DOHH2 (cell line): ENCODE measurements around the gene MAGI1.

Experiments
- H3F3A ChIP-seq: fragments of 200-600 bp; sonication (generic), shearing (Covaris generic); 2 replicates; pipeline ENCODE4 v1.6.0; 2016; ENCODE audit warnings: antibody characterized with exemption, mild to moderate bottlenecking; ENCODE audit not compliant: control insufficient read depth, insufficient read depth
- H3K27ac ChIP-seq: fragments of 200-600 bp; sonication (generic); 2 replicates; pipeline ENCODE4 v1.5.1; 2014; ENCODE audit warnings: low read depth, mild to moderate bottlenecking, low read length, moderate library complexity
- H3K27me3 ChIP-seq: fragments of 200-600 bp; sonication (generic); 2 replicates; pipeline ENCODE4 v1.6.1; 2014; ENCODE audit warnings: mild to moderate bottlenecking, low read length, mixed read lengths; ENCODE audit not compliant: control insufficient read depth
- H3K36me3 ChIP-seq: fragments of 200-600 bp; sonication (generic); 2 replicates; pipeline ENCODE4 v1.6.1; 2014; ENCODE audit warnings: mild to moderate bottlenecking, low read length, moderate library complexity, mixed read lengths; ENCODE audit not compliant: control insufficient read depth
- H3K4me1 ChIP-seq: fragments of 200-600 bp; sonication (generic); 2 replicates; pipeline ENCODE4 v1.6.1; 2014; ENCODE audit warnings: mild to moderate bottlenecking, low read length, mixed read lengths; ENCODE audit not compliant: control insufficient read depth
- H3K4me2 ChIP-seq: fragments of 200-600 bp; sonication (generic); 2 replicates; pipeline ENCODE4 v1.6.0; 2014; ENCODE audit warnings: mild to moderate bottlenecking, low read length, moderate library complexity
- H3K4me3 ChIP-seq: fragments of 200-600 bp; sonication (generic); 2 replicates; pipeline ENCODE4 v1.5.1; 2014; ENCODE audit warnings: mild to moderate bottlenecking, low read length, mixed read lengths
- H3K79me2 ChIP-seq: fragments of 200-600 bp; sonication (generic); 2 replicates; pipeline ENCODE4 v1.6.1; 2014; ENCODE audit warnings: mild to moderate bottlenecking, low read length, mixed read lengths; ENCODE audit not compliant: control insufficient read depth
- H3K9me2 ChIP-seq: fragments of 200-600 bp; sonication (generic); replicated peaks from 2 replicates; pipeline ENCODE4 v1.6.1; 2014; ENCODE audit warnings: mild to moderate bottlenecking, low read length, mixed read lengths; ENCODE audit not compliant: control insufficient read depth
- H3K9me3 ChIP-seq: fragments of 200-600 bp; sonication (generic); 2 replicates; pipeline ENCODE4 v1.6.1; 2014; ENCODE audit warnings: antibody characterized with exemption, low read length, mixed read lengths; ENCODE audit not compliant: control insufficient read depth, insufficient read depth
- H4K20me1 ChIP-seq: fragments of 200-600 bp; sonication (generic); 2 replicates; pipeline ENCODE4 v1.6.0; 2014; ENCODE audit warnings: low read depth, mild to moderate bottlenecking, antibody characterized with exemption, low read length, moderate library complexity; ENCODE audit not compliant: control insufficient read depth, insufficient read depth
- EZH2phosphoT487 ChIP-seq: fragments of 200-600 bp; sonication (generic); IDR thresholded peaks from 2 replicates; pipeline ENCODE4 v1.6.1; 2017; ENCODE audit warnings: borderline replicate concordance, mild to moderate bottlenecking, antibody characterized with exemption, low read length, moderate library complexity, mixed read lengths
- TF ChIP-seq, protein P1 (sequence below): fragments of 200-600 bp; sonication (generic); IDR thresholded peaks from one replicate; pipeline ENCODE4 v1.5.1; 2014; ENCODE audit warnings: antibody characterized with exemption, mild to moderate bottlenecking, low read depth, low read length; ENCODE audit not compliant: poor library complexity, severe bottlenecking

Gene MAGI1

DNA sequence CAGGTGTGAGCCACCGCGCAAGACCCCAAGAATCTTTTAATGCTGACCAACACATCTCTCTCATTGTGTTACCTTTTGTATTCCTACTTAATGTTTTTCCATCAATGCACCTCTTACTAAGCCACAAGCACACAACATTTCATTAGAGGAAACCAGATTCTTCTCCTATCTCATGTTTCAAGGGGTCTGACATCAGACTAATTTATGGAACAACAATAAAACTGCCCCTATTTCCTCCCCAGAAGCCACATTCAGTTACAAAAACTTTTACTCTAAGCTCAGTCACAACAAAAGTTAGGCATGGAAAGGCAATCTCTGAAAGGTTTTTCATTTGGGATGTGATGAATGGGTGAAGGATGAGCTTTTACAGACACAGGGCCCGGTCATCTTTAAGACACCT is 251.8 kb downstream of the MAGI1 start:
- Histone ChIP-seq H3K79me2 (no peaks in the 10 kb centered on the region), H3K27ac (no peak overlapping the region)
- no peak for TF ChIP-seq EZH2phosphoT487
- TF ChIP-seq, protein P1, sequence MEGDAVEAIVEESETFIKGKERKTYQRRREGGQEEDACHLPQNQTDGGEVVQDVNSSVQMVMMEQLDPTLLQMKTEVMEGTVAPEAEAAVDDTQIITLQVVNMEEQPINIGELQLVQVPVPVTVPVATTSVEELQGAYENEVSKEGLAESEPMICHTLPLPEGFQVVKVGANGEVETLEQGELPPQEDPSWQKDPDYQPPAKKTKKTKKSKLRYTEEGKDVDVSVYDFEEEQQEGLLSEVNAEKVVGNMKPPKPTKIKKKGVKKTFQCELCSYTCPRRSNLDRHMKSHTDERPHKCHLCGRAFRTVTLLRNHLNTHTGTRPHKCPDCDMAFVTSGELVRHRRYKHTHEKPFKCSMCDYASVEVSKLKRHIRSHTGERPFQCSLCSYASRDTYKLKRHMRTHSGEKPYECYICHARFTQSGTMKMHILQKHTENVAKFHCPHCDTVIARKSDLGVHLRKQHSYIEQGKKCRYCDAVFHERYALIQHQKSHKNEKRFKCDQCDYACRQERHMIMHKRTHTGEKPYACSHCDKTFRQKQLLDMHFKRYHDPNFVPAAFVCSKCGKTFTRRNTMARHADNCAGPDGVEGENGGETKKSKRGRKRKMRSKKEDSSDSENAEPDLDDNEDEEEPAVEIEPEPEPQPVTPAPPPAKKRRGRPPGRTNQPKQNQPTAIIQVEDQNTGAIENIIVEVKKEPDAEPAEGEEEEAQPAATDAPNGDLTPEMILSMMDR, result no peak

DNA sequence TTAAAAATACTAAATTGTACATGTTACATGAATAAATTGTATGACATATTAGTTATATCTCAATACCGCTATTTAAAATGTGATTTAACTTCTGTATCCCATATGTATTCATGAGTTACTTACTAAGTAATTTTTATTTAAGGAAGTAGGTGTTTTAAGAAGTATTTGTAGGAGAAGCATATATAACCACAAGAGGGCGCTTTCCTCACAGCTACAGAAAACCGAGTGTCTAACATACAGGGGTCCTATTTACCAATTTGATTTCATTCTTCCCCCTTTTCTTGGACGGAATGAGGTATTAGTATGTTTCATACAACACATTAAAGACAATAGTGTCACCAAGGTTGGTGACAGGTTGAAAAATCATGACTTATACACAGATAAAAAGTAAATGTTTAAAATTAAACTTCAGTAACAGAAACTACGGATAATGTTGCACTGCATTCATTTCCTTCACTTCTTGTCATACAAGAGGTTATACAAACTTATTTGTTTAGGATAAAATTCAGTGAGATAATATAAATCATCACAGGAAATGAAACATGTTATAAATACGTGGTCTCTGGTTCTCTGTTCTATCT is 253.6 kb downstream of the MAGI1 start:
- Histone ChIP-seq H3K9me3 (no peaks in the 10 kb centered on the region), H3K27ac (no peak overlapping the region), H3K27me3 (no peaks in the 10 kb centered on the region), H3K4me2 (no peak overlapping the region), H3K4me1 (no peaks in the 10 kb centered on the region), H3K79me2 (no peaks in the 10 kb centered on the region), H3K9me2 (no peaks in the 10 kb centered on the region), H3F3A (no peaks in the 10 kb centered on the region), H3K36me3 (no peaks in the 10 kb centered on the region), H4K20me1 (no peaks in the 10 kb centered on the region), H3K4me3 (no peak overlapping the region)
- TF ChIP-seq, protein P1, result peak; percentile 77
- TF ChIP-seq EZH2phosphoT487, result no peak

More for the DNA sequence above, 251.8 kb downstream of the MAGI1 start:
- no peaks in the 10 kb centered on the region for H3K36me3 ChIP-seq
- no peaks in the 10 kb centered on the region for H3K9me2 ChIP-seq
- H3K4me2 ChIP-seq, result no peak overlapping the region
- no peaks in the 10 kb centered on the region for H3K27me3 ChIP-seq
- no peaks in the 10 kb centered on the region for H3F3A ChIP-seq
- H3K9me3 ChIP-seq, result no peaks in the 10 kb centered on the region
- no peaks in the 10 kb centered on the region for H4K20me1 ChIP-seq
- no peaks in the 10 kb centered on the region for H3K4me1 ChIP-seq
- H3K4me3 ChIP-seq, result no peak overlapping the region

DNA sequence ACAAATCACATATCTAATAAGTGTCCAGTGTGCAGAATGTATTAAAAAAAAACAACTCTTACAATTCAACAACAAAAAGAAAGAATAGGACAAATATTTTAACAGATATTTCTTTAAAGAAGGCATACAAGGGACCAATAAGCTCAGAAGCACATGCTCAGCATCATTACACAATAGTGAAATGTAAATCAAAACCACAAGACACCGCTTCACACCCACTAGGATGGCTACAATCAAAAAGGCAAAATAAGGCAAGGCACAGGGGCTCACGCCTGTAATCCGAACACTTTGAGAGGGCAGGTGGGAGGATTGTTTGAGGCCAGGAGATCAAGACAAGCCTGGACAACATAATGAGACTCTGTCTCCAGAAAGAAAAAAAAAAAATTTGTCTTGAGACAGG is 255.6 kb downstream of the MAGI1 start:
- Histone ChIP-seq H3K4me3 (no peak overlapping the region), H3F3A (no peaks in the 10 kb centered on the region), H3K9me2 (no peaks in the 10 kb centered on the region), H3K27me3 (no peaks in the 10 kb centered on the region), H3K4me1 (no peaks in the 10 kb centered on the region), H3K36me3 (no peaks in the 10 kb centered on the region), H3K4me2 (no peak overlapping the region), H3K79me2 (no peaks in the 10 kb centered on the region), H4K20me1 (no peaks in the 10 kb centered on the region), H3K9me3 (no peaks in the 10 kb centered on the region), H3K27ac (no peak overlapping the region)
- TF ChIP-seq, protein P1, result no peak
- TF ChIP-seq EZH2phosphoT487, result no peak
